HG03196 (cell line): Measurements from ENCODE around the gene LGALS9C.
"Not testable (repeated sequence)": the region's sequence is repeated elsewhere in the genome, so short reads cannot be mapped to it uniquely, and the experiment has no call there.

ENCODE experiments used
- ATAC-seq: cut with Tn5 transposase; IDR thresholded peaks from one replicate; pipeline ENCODE4 v1.9.1; 2021; ENCODE audit not compliant: unreplicated experiment

LGALS9C gene

GRCh38 chr17:18528435-18528834 is 51.8 kb downstream of the LGALS9C start:
- ATAC-seq: not testable (repeated sequence)

- ATAC-seq: not testable (repeated sequence)
Observed at GRCh38 chr17:18528899-18529500, 52.4 kb downstream of the LGALS9C start.

GRCh38 chr17:18530405-18530804 is 53.8 kb downstream of the LGALS9C start:
- ATAC-seq: not testable (repeated sequence)

GRCh38 chr17:18542234-18542633 is 65.6 kb downstream of the LGALS9C start:
- not testable (repeated sequence) for ATAC-seq

DNA sequence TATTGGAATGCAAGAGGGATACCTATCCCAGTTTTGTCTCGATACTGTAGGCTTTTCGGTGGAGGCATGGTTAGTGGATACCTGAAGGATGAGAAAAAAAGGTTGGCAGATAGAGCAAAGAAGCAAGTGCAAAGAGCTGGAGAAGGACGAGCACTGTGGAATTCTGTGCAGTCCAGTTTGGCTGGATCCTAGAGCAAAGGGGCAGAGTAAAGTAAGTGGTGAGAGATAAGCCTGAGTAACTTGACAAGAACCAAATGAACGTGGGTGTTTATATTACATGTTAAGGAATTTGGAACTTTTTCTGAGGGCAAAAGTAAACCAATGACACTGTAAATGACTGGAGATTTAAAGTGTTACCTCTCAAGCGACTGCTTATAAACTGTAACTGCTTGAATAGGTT is 66.3 kb downstream of the LGALS9C start:
- not testable (repeated sequence) for ATAC-seq
